GM12891 (cell line): ENCODE data around the gene LLGL1.

ENCODE experiments used
- PAX5 ChIP-seq: IDR thresholded peaks from 2 replicates; pipeline ENCODE4 v1.6.1; 2011; ENCODE audit warnings: low read length, moderate library complexity, mild to moderate bottlenecking; ENCODE audit not compliant: insufficient read depth, severe bottlenecking
- POLR2A ChIP-seq: IDR thresholded peaks from 2 replicates; pipeline ENCODE4 v1.6.1; 2011; ENCODE audit warnings: low read depth, low read length, control low read depth
- POLR2AphosphoS5 ChIP-seq: IDR thresholded peaks from 2 replicates; pipeline ENCODE4 v1.6.1; 2011; ENCODE audit warnings: low read depth, low read length, control low read depth
- POU2F2 ChIP-seq: IDR thresholded peaks from 2 replicates; pipeline ENCODE4 v1.6.1; 2011; ENCODE audit warnings: low read depth, mild to moderate bottlenecking, control low read depth, low read length, moderate library complexity
- SPI1 ChIP-seq: IDR thresholded peaks from 2 replicates; pipeline ENCODE4 v1.6.1; 2011; ENCODE audit warnings: low read depth, low read length, control low read depth
- TAF1 ChIP-seq: IDR thresholded peaks from 2 replicates; pipeline ENCODE4 v1.6.1; 2011; ENCODE audit warnings: low read depth, low read length, control low read depth

DNA sequence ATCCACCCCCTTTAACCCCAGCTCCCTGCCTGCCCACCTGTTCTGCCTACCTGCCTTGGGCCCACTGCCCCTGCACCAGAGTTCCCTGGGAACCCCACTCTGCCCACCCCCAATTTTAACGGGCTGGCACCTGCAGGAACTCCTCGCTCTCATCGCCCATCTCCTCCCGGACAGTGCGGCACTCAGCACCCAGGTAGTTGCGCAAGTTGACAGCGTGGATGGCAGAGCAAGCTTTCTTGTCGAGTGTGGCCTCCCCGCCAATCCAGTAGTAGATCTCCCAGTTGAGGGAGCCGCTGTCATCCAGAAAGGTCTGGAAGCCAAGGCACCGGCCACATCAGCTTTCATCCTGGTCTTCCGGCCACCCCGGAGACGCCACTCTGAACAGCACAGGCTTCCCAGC, 25.3 kb downstream of the LLGL1 start:
- TF ChIP-seq POLR2A (no peak), POLR2AphosphoS5 (no peak), SPI1 (no peak), TAF1 (no peak), POU2F2 (no peak), PAX5 (no peak)
